Astrocyte of the spinal cord (primary cell): Measurements from ENCODE around the gene SMPX.

ENCODE experiments used
- DNase-seq: peaks from one replicate; pipeline ENCODE4 v3.0.0; 2011; ENCODE audit warnings: low read depth, low spot score
- H3K4me3 ChIP-seq: 2 replicates; pipeline ENCODE4 v1.5.1; 2011; ENCODE audit warnings: low read depth, mild to moderate bottlenecking, low read length, moderate library complexity
- CTCF ChIP-seq: IDR thresholded peaks from 2 replicates; pipeline ENCODE4 v1.5.1; 2012; ENCODE audit warnings: low read depth, mild to moderate bottlenecking, low read length, inconsistent platforms
- in situ Hi-C: cut with HindIII; loops from 2 replicates; pipeline ENCODE4 v1.10.0; 2017; ENCODE audit warnings: low sequenced_read_pairs

The SMPX gene

GRCh38 chrX:21757960-21758359 is at the start of gene SMPX:
TSS of gene SMPX (minus strand) at chrX:21758116. CDS start at chrX:21754290, 3,826 bp downstream.
- in situ Hi-C loops, result no loop called here
- no peak for TF ChIP-seq CTCF
- DNase-seq, result no peak
- H3K4me3 ChIP-seq, result no peak within 1 kb of the TSS

DNA sequence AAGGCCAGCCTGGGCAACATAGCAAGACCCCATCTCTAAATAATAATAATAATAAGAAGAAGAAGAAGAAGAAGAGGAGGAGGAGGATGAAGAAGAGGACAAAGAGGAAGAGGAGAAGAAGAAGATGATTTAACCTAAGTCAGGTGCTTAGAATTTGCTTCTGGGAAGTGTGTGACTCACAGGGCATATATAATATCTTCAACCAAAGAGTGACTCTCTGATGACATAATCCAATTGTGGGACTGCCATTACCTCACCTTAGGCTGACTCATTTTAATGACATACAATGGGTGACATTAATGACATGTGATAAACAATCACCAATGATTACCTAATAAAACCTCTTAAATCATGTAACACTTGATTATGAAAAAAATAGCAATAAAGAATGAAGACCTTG is 48.8 kb upstream of the SMPX start:
- no peak overlapping the region for H3K4me3 ChIP-seq
- no peak for TF ChIP-seq CTCF
- no peak for DNase-seq
- in situ Hi-C loops, result no loop called here

GRCh38 chrX:21802839-21803238 is 44.9 kb upstream of the SMPX start:
- TF ChIP-seq CTCF, result no peak
- no peak for DNase-seq

DNA sequence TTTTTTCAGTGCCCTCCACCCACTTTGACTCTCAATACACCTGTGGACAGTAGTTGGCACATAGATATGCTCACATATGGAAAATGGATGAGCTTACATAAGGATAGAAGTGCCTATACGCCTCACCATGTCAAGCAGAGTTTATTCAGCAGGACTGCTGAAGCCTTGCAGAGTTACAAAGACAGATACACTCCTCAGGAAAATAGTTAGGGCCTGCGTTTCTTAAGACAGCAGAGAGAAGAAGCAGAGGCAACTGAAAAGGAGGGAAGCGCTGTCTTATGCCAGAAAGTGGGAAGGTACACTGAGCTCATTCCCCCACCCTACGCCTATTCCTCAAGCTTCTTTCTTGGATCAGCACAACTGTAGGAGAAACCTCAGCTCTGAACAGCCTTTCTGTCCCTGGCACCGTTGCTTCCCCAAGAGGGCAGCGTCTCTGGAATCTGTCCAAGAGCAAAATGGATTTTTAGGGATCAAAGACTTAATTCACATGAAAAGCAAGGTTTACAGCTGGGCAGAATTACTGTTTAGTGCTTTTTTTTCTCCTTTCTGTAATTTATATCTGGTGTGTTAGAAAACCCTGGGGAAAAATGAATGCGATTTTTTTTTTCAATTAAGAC is 44.2 kb upstream of the SMPX start:
- no peak overlapping the region for H3K4me3 ChIP-seq
- no peak for TF ChIP-seq CTCF
- DNase-seq, result no peak
- in situ Hi-C loops, result no loop called here

More at GRCh38 chrX:21802839-21803238, 44.9 kb upstream of the SMPX start:
- no peak overlapping the region for H3K4me3 ChIP-seq
- in situ Hi-C loops, result no loop called here

- no peak for TF ChIP-seq CTCF
- H3K4me3 ChIP-seq, result no peak overlapping the region
- in situ Hi-C loops, result no loop called here
- peak; percentile 49 for DNase-seq
Observed at GRCh38 chrX:21800344-21800770, 42.4 kb upstream of the SMPX start.

DNA sequence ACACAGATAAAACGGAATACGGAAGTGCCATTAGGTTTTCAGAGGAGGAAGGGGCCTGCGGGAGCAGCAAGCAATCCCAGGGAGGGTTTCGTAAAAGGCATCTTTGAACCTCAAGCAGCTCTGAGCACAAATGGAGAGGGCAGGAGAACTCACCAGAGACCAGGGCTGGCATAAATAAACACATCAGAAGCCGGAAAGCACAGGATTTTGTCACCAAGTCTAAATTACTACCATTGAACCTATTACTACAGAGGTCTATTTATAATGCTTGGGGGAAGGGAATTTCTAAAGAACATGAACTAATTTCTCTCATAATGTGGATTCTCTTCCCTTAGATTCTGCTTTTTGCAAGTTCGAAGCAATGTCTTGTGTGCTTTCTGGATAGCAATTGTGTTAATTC is 41.9 kb upstream of the SMPX start:
- DNase-seq, result no peak
- no peak overlapping the region for H3K4me3 ChIP-seq
- TF ChIP-seq CTCF, result no peak
- in situ Hi-C loops, result no loop called here
